ENCODE results near the gene MROH2A. TPM values are rescaled to one million over a fixed set of nuclear protein-coding genes. Genes with fewer than 3 reads are reported as not detected.

MROH2A gene
- total and polyA plus RNA-seq, 9 of the 15 experiments (the other 6 are each of a cell fraction or from before 2014, with no cell fraction given), result 0.03 TPM; not detected in 8

GRCh38 chr2:233857511-233858141, 79.5 kb downstream of the MROH2A start:
- Histone ChIP-seq H3K4me1 (replicated peaks in 1 of 2; ENCODE audit: control insufficient read depth in 2 of 2, insufficient read depth in 2 of 2, low read length in 2 of 2) (peaks cover 12 to 14% of the 10 kb centered on the region in 2 experiments; a peak in 4 of 5 replicates), H3K79me2 (ENCODE audit: control insufficient read depth, insufficient read depth, low read length) (peaks cover 18% of the 10 kb centered on the region), H3K9me3 (replicated peaks; ENCODE audit: control insufficient read depth, insufficient read depth, low read depth, low read length) (no peaks in the 10 kb centered on the region), H3K27ac (ENCODE audit: extremely low read depth, low read depth, low read length) (peak overlapping the region; percentile 74), H2AFZ (ENCODE audit: low read depth, low read length) (peak overlapping the region; percentile 61), H3K9me1 (ENCODE audit: control insufficient read depth, insufficient read depth, low read length) (no peaks in the 10 kb centered on the region), H3K4me2 (ENCODE audit: insufficient read depth, low read length) (peak overlapping the region; percentile 77), H3K36me3 (ENCODE audit: control insufficient read depth, insufficient read depth, low read length) (peaks cover 11% of the 10 kb centered on the region), H3K4me3 (peak overlapping the region; percentile 3; the same call in 1 of the 2 replicates), H4K20me1 (replicated peaks; ENCODE audit: control insufficient read depth, insufficient read depth, low read length) (no peaks in the 10 kb centered on the region), H3K9ac (ENCODE audit: insufficient read depth in 1 of 2, low read depth in 2 of 2, low read length in 2 of 2) (peak overlapping the region in 1 of 2 experiments; percentile 51; a peak in 2 of 4 replicates), H3K27me3 (ENCODE audit: control insufficient read depth in 2 of 2, insufficient read depth in 2 of 2, low read length in 2 of 2) (no peaks in the 10 kb centered on the region)
- peak; percentile 96 for FAIRE-seq
- ChIA-PET CTCF (ENCODE audit: low intra/inter-chr PET ratio) (interaction anchor here (0.7 to 1.3 kb wide), 4 partner anchors 58 to 688 kb away, joined by 3 to 6 read pairs (median 4); no protein-coding TSS in a partner anchor), POLR2A (interaction anchor here (0.6 to 1.7 kb wide), 6 partner anchors 10 to 409 kb away, joined by 3 to 7 read pairs (median 4); partner anchors contain the start of gene MSL3B)
- 0% methylated on average over 9 of the region's 9 CpGs for WGBS (ENCODE audit: insufficient coverage, low coverage, missing lambda C conversion rate)
- intact Hi-C loops (cut with micrococcal nuclease), result loop anchor here (1.0 to 10.0 kb wide), 5 partner anchors 57 to 1257 kb away; no protein-coding TSS in a partner anchor
- BruUV-seq (replicated peaks), result no TSS peak
- in situ Hi-C loops (cut with MboI), result loop anchor here (25.0 kb wide), 1 partner anchor 680 kb away; no protein-coding TSS in a partner anchor
- DNase-seq (ENCODE audit: extremely low read depth in 1 of 4, low spot score in 3 of 4), result peak; percentile 52 to 84 (median 62)
- ATAC-seq, result peak; percentile 78
- TF ChIP-seq, protein P1, sequence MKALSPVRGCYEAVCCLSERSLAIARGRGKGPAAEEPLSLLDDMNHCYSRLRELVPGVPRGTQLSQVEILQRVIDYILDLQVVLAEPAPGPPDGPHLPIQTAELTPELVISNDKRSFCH (CRISPR knock-in tag; IDR thresholded peaks at IDR 0.05), result no peak
- TF ChIP-seq, protein P1 (tag; IDR thresholded peaks at IDR 0.05), result no peak
- TF ChIP-seq, protein P2, sequence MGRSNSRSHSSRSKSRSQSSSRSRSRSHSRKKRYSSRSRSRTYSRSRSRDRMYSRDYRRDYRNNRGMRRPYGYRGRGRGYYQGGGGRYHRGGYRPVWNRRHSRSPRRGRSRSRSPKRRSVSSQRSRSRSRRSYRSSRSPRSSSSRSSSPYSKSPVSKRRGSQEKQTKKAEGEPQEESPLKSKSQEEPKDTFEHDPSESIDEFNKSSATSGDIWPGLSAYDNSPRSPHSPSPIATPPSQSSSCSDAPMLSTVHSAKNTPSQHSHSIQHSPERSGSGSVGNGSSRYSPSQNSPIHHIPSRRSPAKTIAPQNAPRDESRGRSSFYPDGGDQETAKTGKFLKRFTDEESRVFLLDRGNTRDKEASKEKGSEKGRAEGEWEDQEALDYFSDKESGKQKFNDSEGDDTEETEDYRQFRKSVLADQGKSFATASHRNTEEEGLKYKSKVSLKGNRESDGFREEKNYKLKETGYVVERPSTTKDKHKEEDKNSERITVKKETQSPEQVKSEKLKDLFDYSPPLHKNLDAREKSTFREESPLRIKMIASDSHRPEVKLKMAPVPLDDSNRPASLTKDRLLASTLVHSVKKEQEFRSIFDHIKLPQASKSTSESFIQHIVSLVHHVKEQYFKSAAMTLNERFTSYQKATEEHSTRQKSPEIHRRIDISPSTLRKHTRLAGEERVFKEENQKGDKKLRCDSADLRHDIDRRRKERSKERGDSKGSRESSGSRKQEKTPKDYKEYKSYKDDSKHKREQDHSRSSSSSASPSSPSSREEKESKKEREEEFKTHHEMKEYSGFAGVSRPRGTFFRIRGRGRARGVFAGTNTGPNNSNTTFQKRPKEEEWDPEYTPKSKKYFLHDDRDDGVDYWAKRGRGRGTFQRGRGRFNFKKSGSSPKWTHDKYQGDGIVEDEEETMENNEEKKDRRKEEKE (IDR thresholded peaks at IDR 0.05; ENCODE audit: borderline replicate concordance in 1 of 2, control insufficient read depth in 1 of 2, low read depth in 2 of 2, low read length in 1 of 2), result no peak
- TF ChIP-seq MCM2 (IDR thresholded peaks at IDR 0.05; ENCODE audit: low read depth) (no peak), MYNN (IDR thresholded peaks at IDR 0.05) (no peak), MYNN (CRISPR knock-in tag; IDR thresholded peaks at IDR 0.05) (no peak), ZC3H11A (IDR thresholded peaks at IDR 0.05; ENCODE audit: low read depth, low read length) (no peak), CBX5 (IDR thresholded peaks at IDR 0.05; ENCODE audit: borderline replicate concordance, low read depth) (no peak), DPF2 (IDR thresholded peaks at IDR 0.05) (peak; percentile 85), HMGN3 (IDR thresholded peaks at IDR 0.05; ENCODE audit: borderline replicate concordance, extremely low read depth, insufficient read length, low read depth, low read length) (no peak), GABPB1 (CRISPR knock-in tag; IDR thresholded peaks at IDR 0.05) (no peak), ZNF445 (CRISPR knock-in tag; IDR thresholded peaks at IDR 0.05; ENCODE audit: low read depth) (no peak), LARP7 (IDR thresholded peaks at IDR 0.05) (no peak), ELF1 (tag; IDR thresholded peaks at IDR 0.05) (no peak; the same call in 1 of the 2 replicates), POLR2AphosphoS2 (IDR thresholded peaks at IDR 0.05; ENCODE audit: low read length) (no peak), ILF3 (IDR thresholded peaks at IDR 0.05; ENCODE audit: borderline replicate concordance) (0 out of 2 replicates have a peak, but pooled peaks have one; percentile 44)
